Germinal center (tissue), 1 donor: Measurements from ENCODE around the gene PDZK1IP1.
A peak's percentile ranks its signal among the peaks of the same experiment; 100 is the strongest.
"Not testable (repeated sequence)": the region's sequence is repeated elsewhere in the genome, so short reads cannot be mapped to it uniquely, and the experiment has no call there.

Experiments used
- DNase-seq: peaks from one replicate; pipeline ENCODE4 v3.0.0; 2012; ENCODE audit warnings: mixed read lengths, low spot score

The PDZK1IP1 gene

GRCh38 chr1:47181095-47181954 is 8.5 kb downstream of the PDZK1IP1 start:
- DNase-seq, result no peak

GRCh38 chr1:47180603-47181094 is 9.2 kb downstream of the PDZK1IP1 start:
- no peak for DNase-seq

- DNase-seq, result no peak
These were observed 9.8 kb downstream of the PDZK1IP1 start for GRCh38 chr1:47179988-47180563.

- peak; percentile 77 for DNase-seq
These were observed 10.5 kb downstream of the PDZK1IP1 start for GRCh38 chr1:47179017-47179987.

DNA sequence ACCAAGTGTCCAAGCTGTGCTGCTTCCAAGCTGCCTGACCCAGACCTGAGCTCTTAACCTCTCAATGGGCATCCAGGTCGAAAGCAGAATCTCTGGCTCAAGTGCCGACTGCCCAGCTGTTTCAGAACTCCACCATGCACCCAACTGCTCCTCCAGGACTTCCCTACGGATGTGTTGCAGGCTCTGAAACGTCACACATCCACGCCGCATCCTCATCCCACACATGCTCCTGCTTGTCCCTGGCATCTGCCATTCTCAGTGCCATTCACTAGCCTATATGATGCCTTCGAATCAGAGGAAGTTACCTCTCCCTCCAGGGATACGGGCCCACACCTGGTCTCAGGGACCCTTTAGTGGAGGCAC is 11.2 kb downstream of the PDZK1IP1 start:
- DNase-seq, result no peak

DNA sequence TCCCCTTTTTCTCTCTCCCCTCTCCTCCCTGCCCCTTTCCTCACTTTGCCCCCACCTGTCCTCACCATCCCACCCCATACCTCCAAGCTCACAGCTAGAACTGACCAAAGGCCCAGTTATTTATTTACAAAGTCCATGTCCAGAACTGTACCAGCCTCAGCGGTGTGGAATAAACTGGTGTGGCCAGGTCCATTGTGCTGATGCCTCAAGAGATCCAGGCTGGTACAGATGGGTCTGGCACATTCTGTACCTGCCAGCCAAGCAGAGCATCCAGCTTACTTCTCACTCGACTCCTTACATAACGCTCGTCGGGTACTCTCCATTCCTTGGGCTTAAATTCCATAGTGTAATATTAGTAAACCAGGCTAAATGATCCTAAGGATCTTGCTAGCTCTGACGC is 11.8 kb downstream of the PDZK1IP1 start:
- DNase-seq, result no peak

- peak; percentile 71 for DNase-seq
These were observed 14.5 kb downstream of the PDZK1IP1 start for GRCh38 chr1:47175227-47175934.

DNA sequence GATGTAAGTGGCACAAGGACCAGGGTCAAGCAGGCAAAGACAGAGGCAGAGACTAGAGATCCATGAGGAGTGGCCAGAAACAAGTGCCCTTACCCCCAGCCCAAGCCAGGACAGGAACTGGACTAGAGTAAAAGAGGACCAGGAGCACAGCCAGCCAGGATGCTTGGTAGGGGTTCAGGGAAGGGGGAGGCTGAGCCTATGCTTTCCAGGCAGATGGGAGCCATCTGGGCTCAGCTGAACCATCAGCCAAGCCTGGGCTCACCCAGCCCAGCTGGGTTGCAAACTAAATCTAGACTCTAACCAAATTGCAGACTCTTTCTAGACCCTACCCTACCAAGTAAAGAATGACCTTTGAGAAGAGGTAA is 15.2 kb downstream of the PDZK1IP1 start:
- DNase-seq, result no peak

- no peak for DNase-seq
These were observed 17.1 kb downstream of the PDZK1IP1 start for GRCh38 chr1:47172782-47173181.

- DNase-seq, result no peak
These were observed 25.3 kb downstream of the PDZK1IP1 start for GRCh38 chr1:47164552-47164951.

- no peak for DNase-seq
These were observed 28.4 kb downstream of the PDZK1IP1 start for GRCh38 chr1:47161298-47162040.

GRCh38 chr1:47160716-47161115 is 29.1 kb downstream of the PDZK1IP1 start:
- no peak for DNase-seq

DNA sequence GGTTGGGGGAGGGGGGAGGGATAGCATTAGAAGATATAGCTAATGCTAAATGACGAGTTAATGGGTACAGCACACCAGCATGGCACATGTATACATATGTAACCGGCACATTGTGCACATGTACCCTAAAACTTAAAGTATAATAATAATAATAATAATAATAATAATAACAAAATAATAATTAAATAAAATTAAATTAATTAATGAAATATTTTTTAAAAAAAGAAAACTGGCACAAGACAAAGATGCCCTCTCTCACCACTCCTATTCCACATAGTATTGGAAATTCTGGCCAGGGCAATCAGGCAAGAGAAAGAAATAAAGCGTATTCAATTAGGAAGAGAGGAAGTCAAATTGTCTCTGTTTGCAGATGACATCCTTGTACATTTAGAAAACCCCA is 31.9 kb downstream of the PDZK1IP1 start:
- DNase-seq, result not testable (repeated sequence)

- not testable (repeated sequence) for DNase-seq
These were observed 33.4 kb downstream of the PDZK1IP1 start for GRCh38 chr1:47156457-47156856.

GRCh38 chr1:47149162-47149561 is 40.7 kb downstream of the PDZK1IP1 start:
- DNase-seq, result not testable (repeated sequence)

- DNase-seq, result no peak
These were observed 42.6 kb downstream of the PDZK1IP1 start for GRCh38 chr1:47147047-47147785.

DNA sequence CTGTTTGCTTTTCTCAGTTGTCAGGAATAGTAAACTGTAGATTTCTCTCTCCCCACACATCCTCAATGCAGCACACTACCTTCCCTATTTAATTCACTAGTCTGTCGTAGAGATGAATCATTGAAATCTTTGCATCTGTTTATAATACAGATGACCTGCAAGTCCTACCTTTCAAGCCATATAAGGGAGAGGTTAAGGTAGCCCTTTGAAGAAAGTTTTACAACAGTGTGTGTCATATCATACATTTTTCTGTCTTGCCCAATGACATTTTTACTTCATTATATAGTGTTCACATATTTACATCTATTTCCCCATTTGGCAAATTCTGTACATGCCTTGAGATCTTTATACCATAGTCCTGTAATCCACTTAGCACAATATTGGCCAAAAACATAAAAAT is 43.3 kb downstream of the PDZK1IP1 start:
- not testable (repeated sequence) for DNase-seq

DNA sequence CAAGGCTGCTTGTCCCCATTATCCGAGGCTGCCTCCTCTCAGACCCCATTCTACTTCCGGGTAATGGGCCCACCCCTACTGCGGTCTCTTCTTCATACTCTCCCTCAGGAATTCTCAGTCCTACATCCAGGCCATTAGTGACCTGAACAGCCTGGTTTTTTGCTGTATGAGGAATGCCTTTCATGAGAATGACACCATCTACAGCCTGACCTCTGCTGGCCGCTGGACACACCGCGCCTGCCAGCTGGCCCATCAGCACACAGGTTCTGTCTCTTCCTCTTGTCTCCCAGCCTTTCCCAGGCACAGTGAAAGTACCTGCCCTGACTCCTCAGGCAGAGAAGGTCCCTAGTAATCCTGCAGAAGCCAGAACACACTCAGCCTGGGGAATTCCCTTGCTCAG is 46.2 kb downstream of the PDZK1IP1 start:
- DNase-seq, result not testable (repeated sequence)

- DNase-seq, result not testable (repeated sequence)
These were observed 49.5 kb downstream of the PDZK1IP1 start for GRCh38 chr1:47140358-47140757.

GRCh38 chr1:47137925-47138615 is 51.8 kb downstream of the PDZK1IP1 start:
- DNase-seq, result no peak
